GM12892 (cell line): ENCODE results near the gene LENG1.
"Not testable (repeated sequence)": the region's sequence is repeated elsewhere in the genome, so short reads cannot be mapped to it uniquely, and the experiment has no call there.

ENCODE experiments used
- DNase-seq: peaks from one replicate; pipeline ENCODE4 v3.0.0; 2011; ENCODE audit not compliant: insufficient read length
- FAIRE-seq: peaks from 2 replicates; lab custom pipeline; 2011; peaks lifted over from hg19 to GRCh38; lab: Jason Lieb, UNC
- POLR2A ChIP-seq: IDR thresholded peaks from 2 replicates; pipeline ENCODE4 v1.6.1; 2011; ENCODE audit warnings: low read depth, low read length, control low read depth
- POLR2AphosphoS5 ChIP-seq: IDR thresholded peaks from 2 replicates; pipeline ENCODE4 v1.6.1; 2011; ENCODE audit warnings: low read depth, low read length, control low read depth
- TAF1 ChIP-seq: IDR thresholded peaks from 2 replicates; pipeline ENCODE4 v1.6.1; 2011; ENCODE audit warnings: low read depth, mild to moderate bottlenecking, control low read depth, low read length, borderline replicate concordance

Gene LENG1

GRCh38 chr19:54188215-54188871 is 28.8 kb upstream of the LENG1 start:
- FAIRE-seq: no peak
- no peak for DNase-seq
- TF ChIP-seq POLR2AphosphoS5: no peak
- TF ChIP-seq POLR2A: no peak
- no peak for TF ChIP-seq TAF1

GRCh38 chr19:54186934-54187381 is 27.4 kb upstream of the LENG1 start:
- TF ChIP-seq POLR2A (no peak), TAF1 (no peak), POLR2AphosphoS5 (no peak)
- DNase-seq (no peak), FAIRE-seq (no peak)

GRCh38 chr19:54186351-54186750 is 26.8 kb upstream of the LENG1 start:
- TF ChIP-seq TAF1 (no peak), POLR2AphosphoS5 (no peak), POLR2A (no peak)
- DNase-seq (no peak), FAIRE-seq (no peak)

GRCh38 chr19:54183431-54183830 is 23.9 kb upstream of the LENG1 start:
- no peak for DNase-seq
- TF ChIP-seq POLR2AphosphoS5: no peak
- TF ChIP-seq POLR2A: no peak

GRCh38 chr19:54181894-54182293 is 22.4 kb upstream of the LENG1 start:
- not testable (repeated sequence) for FAIRE-seq, DNase-seq

More at GRCh38 chr19:54183431-54183830, 23.9 kb upstream of the LENG1 start:
- no peak for FAIRE-seq

- no peak for TF ChIP-seq TAF1
- no peak for TF ChIP-seq POLR2AphosphoS5
- TF ChIP-seq POLR2A: no peak
- DNase-seq (no peak), FAIRE-seq (no peak)
Measured at GRCh38 chr19:54180691-54181091, 21.2 kb upstream of the LENG1 start.

GRCh38 chr19:54179921-54180461 is 20.5 kb upstream of the LENG1 start:
- DNase-seq: no peak
- FAIRE-seq: peak; percentile 33
- TF ChIP-seq TAF1: no peak
- no peak for TF ChIP-seq POLR2AphosphoS5
- TF ChIP-seq POLR2A: no peak

GRCh38 chr19:54179262-54179852 is 19.8 kb upstream of the LENG1 start:
- FAIRE-seq: peak; percentile 27
- no peak for TF ChIP-seq POLR2A
- TF ChIP-seq TAF1: no peak
- TF ChIP-seq POLR2AphosphoS5: no peak
- DNase-seq: no peak

- TF ChIP-seq POLR2A (no peak), POLR2AphosphoS5 (no peak), TAF1 (no peak)
- DNase-seq (no peak), FAIRE-seq (peak; percentile 42)
Measured at GRCh38 chr19:54178581-54179261, 19.2 kb upstream of the LENG1 start.

- no peak for FAIRE-seq
- TF ChIP-seq POLR2AphosphoS5 (no peak), TAF1 (no peak), POLR2A (no peak)
- no peak for DNase-seq
Measured at GRCh38 chr19:54173951-54174834, 14.7 kb upstream of the LENG1 start.

GRCh38 chr19:54173359-54173699 is 13.8 kb upstream of the LENG1 start:
- FAIRE-seq: no peak
- no peak for TF ChIP-seq POLR2A
- no peak for TF ChIP-seq POLR2AphosphoS5
- TF ChIP-seq TAF1: no peak
- DNase-seq: no peak
